ENCODE data around the gene SMIM43. TPM values are rescaled to one million over a fixed set of nuclear protein-coding genes. Genes with fewer than 3 reads are reported as not detected.
A peak's percentile ranks its signal among the peaks of the same experiment; 100 is the strongest.

The SMIM43 gene
- total RNA-seq, 1 experiment from 2014 or later: not detected

- POLR2A ChIA-PET: interaction anchor here (0.9 to 1.2 kb wide), 2 partner anchors 40 to 41 kb away, joined by 3 read pairs; no protein-coding TSS in a partner anchor
- Histone ChIP-seq H3K9me3 (ENCODE audit: control insufficient read depth in 1 of 2, insufficient read depth in 1 of 2, low read depth in 1 of 2, low read length in 2 of 2) (no peaks in the 10 kb centered on the region), H3K27me3 (ENCODE audit: insufficient read depth, low read length) (no peaks in the 10 kb centered on the region), H3K4me1 (ENCODE audit: control insufficient read depth in 1 of 2, insufficient read depth in 2 of 2, low read length in 2 of 2) (no peaks in the 10 kb centered on the region), H3K36me3 (ENCODE audit: control insufficient read depth in 1 of 2, insufficient read depth in 2 of 2, low read length in 2 of 2) (no peaks in the 10 kb centered on the region), H4K20me1 (ENCODE audit: insufficient read depth) (no peaks in the 10 kb centered on the region), H3K79me2 (ENCODE audit: insufficient read depth, low read length) (no peaks in the 10 kb centered on the region), H3K9ac (ENCODE audit: low read length) (no peak overlapping the region), H3K4me3 (replicated peaks in 1 of 2; ENCODE audit: low read depth in 1 of 2, low read length in 2 of 2) (no peak overlapping the region), H3K4me2 (ENCODE audit: low read length) (no peak overlapping the region), H2AFZ (ENCODE audit: low read depth, low read length, poor library complexity, severe bottlenecking) (no peak overlapping the region), H3K27ac (ENCODE audit: low read depth, low read length) (no peak overlapping the region), H3K9me2 (ENCODE audit: insufficient read depth) (no peaks in the 10 kb centered on the region)
- CTCF ChIA-PET: interaction anchor here (0.8 to 1.2 kb wide), 13 partner anchors 8 to 545 kb away, joined by 3 to 13 read pairs (median 4); no protein-coding TSS in a partner anchor
- intact Hi-C loops (cut with micrococcal nuclease): loop anchor here (1.0 to 5.0 kb wide), 6 partner anchors 252 to 1665 kb away; no protein-coding TSS in a partner anchor
- ATAC-seq (peak; percentile 90), DNase-seq (ENCODE audit: low read depth, low spot score) (peak; percentile 54)
- TF ChIP-seq TCF7L2 (IDR thresholded peaks at IDR 0.05; ENCODE audit: borderline replicate concordance, extremely low read depth, insufficient read depth, insufficient read length): no peak
- TF ChIP-seq RAD21 (IDR thresholded peaks at IDR 0.05; ENCODE audit: low read depth): peak; percentile 84
- TF ChIP-seq, protein P1, sequence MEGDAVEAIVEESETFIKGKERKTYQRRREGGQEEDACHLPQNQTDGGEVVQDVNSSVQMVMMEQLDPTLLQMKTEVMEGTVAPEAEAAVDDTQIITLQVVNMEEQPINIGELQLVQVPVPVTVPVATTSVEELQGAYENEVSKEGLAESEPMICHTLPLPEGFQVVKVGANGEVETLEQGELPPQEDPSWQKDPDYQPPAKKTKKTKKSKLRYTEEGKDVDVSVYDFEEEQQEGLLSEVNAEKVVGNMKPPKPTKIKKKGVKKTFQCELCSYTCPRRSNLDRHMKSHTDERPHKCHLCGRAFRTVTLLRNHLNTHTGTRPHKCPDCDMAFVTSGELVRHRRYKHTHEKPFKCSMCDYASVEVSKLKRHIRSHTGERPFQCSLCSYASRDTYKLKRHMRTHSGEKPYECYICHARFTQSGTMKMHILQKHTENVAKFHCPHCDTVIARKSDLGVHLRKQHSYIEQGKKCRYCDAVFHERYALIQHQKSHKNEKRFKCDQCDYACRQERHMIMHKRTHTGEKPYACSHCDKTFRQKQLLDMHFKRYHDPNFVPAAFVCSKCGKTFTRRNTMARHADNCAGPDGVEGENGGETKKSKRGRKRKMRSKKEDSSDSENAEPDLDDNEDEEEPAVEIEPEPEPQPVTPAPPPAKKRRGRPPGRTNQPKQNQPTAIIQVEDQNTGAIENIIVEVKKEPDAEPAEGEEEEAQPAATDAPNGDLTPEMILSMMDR (IDR thresholded peaks at IDR 0.05 in 2 of 3, conservative IDR thresholded peaks at IDR 0.05 in 1 of 3; ENCODE audit: borderline replicate concordance in 1 of 3, insufficient read depth in 1 of 3, low read depth in 2 of 3, low read length in 2 of 3): peak; percentile 61 to 76 (median 61)
- no TSS peak for BruUV-seq (replicated peaks)
- RAD21 ChIA-PET (ENCODE audit: low non-redundant PET in 1 of 2, low total read pairs in 2 of 2, uncharacterized antibody in 2 of 2, unreplicated experiment in 2 of 2): interaction anchor here in 1 of 2 experiments (0.8 to 1.2 kb wide), 2 partner anchors 80 to 274 kb away, joined by 4 to 5 read pairs; no protein-coding TSS in a partner anchor
Measured at GRCh38 chr4:121736735-121737351, 28.1 kb downstream of the SMIM43 start.

DNA sequence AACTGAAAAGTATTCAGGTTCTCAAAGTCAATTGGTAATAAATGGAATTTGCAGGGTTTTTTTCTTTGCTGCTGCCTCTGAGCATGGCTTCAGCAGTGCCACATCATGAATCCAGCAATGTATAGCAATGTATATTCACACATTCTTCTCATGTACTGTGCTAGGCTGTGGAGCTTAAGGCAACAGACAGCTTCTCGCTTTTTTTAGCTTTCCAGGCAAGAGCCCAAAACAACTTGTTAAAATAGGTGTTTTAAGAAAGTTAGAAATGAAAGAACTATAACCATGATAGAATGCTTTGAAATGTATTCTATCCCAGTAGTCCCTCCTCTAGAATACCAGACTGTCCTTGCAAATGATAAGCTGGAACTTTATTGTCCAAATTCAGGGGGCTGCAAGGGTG is 30.4 kb downstream of the SMIM43 start:
- H3K79me2 ChIP-seq (ENCODE audit: insufficient read depth, low read length): no peaks in the 10 kb centered on the region
- no peaks in the 10 kb centered on the region for H4K20me1 ChIP-seq (ENCODE audit: insufficient read depth)
- CTCF ChIA-PET: interaction anchor here (1.0 to 1.5 kb wide), 2 partner anchors 10 to 364 kb away, joined by 3 to 4 read pairs; no protein-coding TSS in a partner anchor
- no peaks in the 10 kb centered on the region for H3K4me1 ChIP-seq (ENCODE audit: control insufficient read depth in 1 of 2, insufficient read depth in 2 of 2, low read length in 2 of 2)
- no peaks in the 10 kb centered on the region for H3K36me3 ChIP-seq (ENCODE audit: control insufficient read depth in 1 of 2, insufficient read depth in 2 of 2, low read length in 2 of 2)
- DNase-seq (ENCODE audit: low read depth, low spot score) (no peak), ATAC-seq (no peak)
- H3K27me3 ChIP-seq (ENCODE audit: insufficient read depth, low read length): no peaks in the 10 kb centered on the region
- no peak overlapping the region for H3K9ac ChIP-seq (ENCODE audit: low read length)
- H3K9me2 ChIP-seq (ENCODE audit: insufficient read depth): no peaks in the 10 kb centered on the region
- H3K27ac ChIP-seq (ENCODE audit: low read depth, low read length): no peak overlapping the region
- intact Hi-C loops (cut with micrococcal nuclease): no loop called here
- POLR2A ChIA-PET: no interaction called here
- H3K4me3 ChIP-seq (replicated peaks in 1 of 2; ENCODE audit: low read depth in 1 of 2, low read length in 2 of 2): no peak overlapping the region
- RAD21 ChIA-PET (ENCODE audit: low non-redundant PET in 1 of 2, low total read pairs in 2 of 2, uncharacterized antibody in 2 of 2, unreplicated experiment in 2 of 2): no interaction called here
- H3K4me2 ChIP-seq (ENCODE audit: low read length): no peak overlapping the region
- no peak overlapping the region for H2AFZ ChIP-seq (ENCODE audit: low read depth, low read length, poor library complexity, severe bottlenecking)
- no peaks in the 10 kb centered on the region for H3K9me3 ChIP-seq (ENCODE audit: control insufficient read depth in 1 of 2, insufficient read depth in 1 of 2, low read depth in 1 of 2, low read length in 2 of 2)
- BruUV-seq (replicated peaks): no TSS peak
- TF ChIP-seq JUND (IDR thresholded peaks at IDR 0.05): no peak
- TF ChIP-seq ELF1 (IDR thresholded peaks at IDR 0.05; ENCODE audit: borderline replicate concordance, low read depth): no peak
- TF ChIP-seq, protein P2, sequence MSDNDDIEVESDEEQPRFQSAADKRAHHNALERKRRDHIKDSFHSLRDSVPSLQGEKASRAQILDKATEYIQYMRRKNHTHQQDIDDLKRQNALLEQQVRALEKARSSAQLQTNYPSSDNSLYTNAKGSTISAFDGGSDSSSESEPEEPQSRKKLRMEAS (IDR thresholded peaks at IDR 0.05): no peak
- TF ChIP-seq YY1 (IDR thresholded peaks at IDR 0.05; ENCODE audit: extremely low read depth, insufficient replicate concordance, low read depth, low read length): no peak
- TF ChIP-seq EZH2phosphoT487 (IDR thresholded peaks at IDR 0.05; ENCODE audit: borderline replicate concordance): no peak
- no peak for TF ChIP-seq TCF7L2 (IDR thresholded peaks at IDR 0.05; ENCODE audit: borderline replicate concordance, extremely low read depth, insufficient read depth, insufficient read length)
- TF ChIP-seq POLR2AphosphoS5 (IDR thresholded peaks at IDR 0.05; ENCODE audit: low read depth, low read length): no peak
- no peak for TF ChIP-seq ZBTB33 (IDR thresholded peaks at IDR 0.05; ENCODE audit: extremely low read depth, insufficient replicate concordance, low read length)
- TF ChIP-seq, protein P3, sequence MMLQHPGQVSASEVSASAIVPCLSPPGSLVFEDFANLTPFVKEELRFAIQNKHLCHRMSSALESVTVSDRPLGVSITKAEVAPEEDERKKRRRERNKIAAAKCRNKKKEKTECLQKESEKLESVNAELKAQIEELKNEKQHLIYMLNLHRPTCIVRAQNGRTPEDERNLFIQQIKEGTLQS (IDR thresholded peaks at IDR 0.05): no peak
- no peak for TF ChIP-seq POLR2A (IDR thresholded peaks at IDR 0.05; ENCODE audit: borderline replicate concordance, extremely low read depth, insufficient read depth, insufficient read length)
- TF ChIP-seq ZNF274 (IDR thresholded peaks at IDR 0.05; ENCODE audit: low read depth, low read length): no peak
- no peak for TF ChIP-seq ZFX (IDR thresholded peaks at IDR 0.05)
